Measurements from ENCODE around the gene SLC27A2. TPM values are rescaled to one million over a fixed set of nuclear protein-coding genes. Genes with fewer than 3 reads are reported as not detected.

Gene SLC27A2
- total and polyA plus RNA-seq, 10 of the 15 experiments (the other 5 are each of a cell fraction or from before 2014, with no cell fraction given) = 0.22 to 1.2 (median 0.69) TPM; not detected in 1

- CTCF ChIA-PET = interaction anchor here (0.7 to 4.5 kb wide), 11 partner anchors 9 to 1794 kb away, joined by 3 to 21 read pairs (median 8); partner anchors contain the start of gene FGF7
- in situ Hi-C loops (cut with MboI) (loop anchor here (10.0 kb wide), 3 partner anchors 722 to 1792 kb away; partner anchors contain the start of gene FGF7), intact Hi-C loops (cut with micrococcal nuclease; ENCODE audit: unreplicated experiment) (loop anchor here (5.0 kb wide), 4 partner anchors 89 to 1284 kb away; no protein-coding TSS in a partner anchor)
- FAIRE-seq = no peak
- POLR2A ChIA-PET = no interaction called here
- RAD21 ChIA-PET (ENCODE audit: unreplicated experiment) = interaction anchor here (1.7 to 2.7 kb wide), 2 partner anchors 169 to 724 kb away, joined by 9 to 21 read pairs; partner anchors contain the start of gene FGF7
- Histone ChIP-seq H3K9ac (ENCODE audit: control insufficient read depth, insufficient read depth, low read length) (no peak overlapping the region), H4K20me1 (ENCODE audit: control insufficient read depth, insufficient read depth) (no peaks in the 10 kb centered on the region), H3K36me3 (ENCODE audit: control insufficient read depth in 2 of 2, insufficient read depth in 2 of 2, low read length in 1 of 2) (no peaks in the 10 kb centered on the region), H2AFZ (ENCODE audit: control insufficient read depth, low read depth, low read length) (no peak overlapping the region), H3K9me3 (replicated peaks; ENCODE audit: control insufficient read depth, insufficient read depth, low read length) (no peaks in the 10 kb centered on the region), H3K4me1 (ENCODE audit: control insufficient read depth, insufficient read depth, low read length) (no peaks in the 10 kb centered on the region), H3K4me3 (no peak overlapping the region), H3K27me3 (replicated peaks in 1 of 2; ENCODE audit: control insufficient read depth in 2 of 2, insufficient read depth in 2 of 2, low read length in 1 of 2) (no peaks in the 10 kb centered on the region; a peak in 1 of 4 replicates), H3K27ac (ENCODE audit: control insufficient read depth, insufficient read depth) (no peak overlapping the region), H3K4me2 (ENCODE audit: control insufficient read depth, insufficient read depth) (no peak overlapping the region), H3K79me2 (ENCODE audit: control insufficient read depth, insufficient read depth, low read length) (no peaks in the 10 kb centered on the region)
- SMC1A ChIA-PET (ENCODE audit: uncharacterized antibody, unreplicated experiment) = interaction anchor here (0.6 to 2.2 kb wide), 4 partner anchors 11 to 169 kb away, joined by 5 to 13 read pairs (median 7); no protein-coding TSS in a partner anchor
- ATAC-seq = no peak
- no TSS peak for BruUV-seq (replicated peaks)
- 68% methylated on average over 2 of the region's 2 CpGs for WGBS (ENCODE audit: insufficient coverage, insufficient replicate concordance, low lambda C conversion rate, missing lambda C conversion rate)
- no peak for DNase-seq (ENCODE audit: low read depth, low spot score)
- TF ChIP-seq KAT2A (conservative IDR thresholded peaks at IDR 0.05; ENCODE audit: control insufficient read depth, low read depth, low read length) = no peak
- TF ChIP-seq HDGF (IDR thresholded peaks at IDR 0.05) = no peak
- TF ChIP-seq TAF1 (IDR thresholded peaks at IDR 0.05; ENCODE audit: borderline replicate concordance, low read depth, low read length) = no peak
- no peak for TF ChIP-seq MTA2 (IDR thresholded peaks at IDR 0.05; ENCODE audit: low read depth)
- TF ChIP-seq DPF2 (IDR thresholded peaks at IDR 0.05) = no peak
- no peak for TF ChIP-seq NFXL1 (IDR thresholded peaks at IDR 0.05; ENCODE audit: borderline replicate concordance)
- no peak for TF ChIP-seq RAD51 (IDR thresholded peaks at IDR 0.05)
- no peak for TF ChIP-seq PRDM15 (CRISPR knock-in tag; IDR thresholded peaks at IDR 0.05)
- TF ChIP-seq TCF12 (IDR thresholded peaks at IDR 0.05; ENCODE audit: low read depth, low read length) = no peak
- no peak for TF ChIP-seq CTCF (IDR thresholded peaks at IDR 0.05 in 2 of 3, conservative IDR thresholded peaks at IDR 0.05 in 1 of 3; ENCODE audit: control insufficient read depth in 2 of 3, extremely low read depth in 1 of 3, insufficient read depth in 1 of 3, low read depth in 3 of 3, low read length in 3 of 3)
- no peak for TF ChIP-seq ZNF384 (IDR thresholded peaks at IDR 0.05; ENCODE audit: borderline replicate concordance, low read depth, low read length)
- no peak for TF ChIP-seq TCF3 (IDR thresholded peaks at IDR 0.05; ENCODE audit: borderline replicate concordance, insufficient read depth, low read depth, low read length)
- TF ChIP-seq SUPT20H (IDR thresholded peaks at IDR 0.05; ENCODE audit: borderline replicate concordance, control insufficient read depth, low read depth, low read length) = no peak
These were observed 35.4 kb upstream of the SLC27A2 start for GRCh38 chr15:50146632-50147031.

Data from GM12878 (cell line).